Transverse colon (tissue), 3 donors: ENCODE results near the gene C1orf21.

Source experiments
- CTCF ChIP-seq, 5 experiments: fragments of 200-600 bp in 3 of 5; fragments of 450-650 bp in 2 of 5; sonication (generic) in 3 of 5; IDR thresholded peaks; 1 replicate in 2 of 5; 2 replicates in 3 of 5; pipeline ENCODE4 v1.5.1; 2016 to 2017; ENCODE audit warnings: antibody characterized with exemption in 5 of 5, inconsistent platforms in 3 of 5, mild to moderate bottlenecking in 2 of 5, moderate library complexity in 1 of 5
- POLR2A ChIP-seq: fragments of 450-650 bp; IDR thresholded peaks from one replicate; pipeline ENCODE4 v1.6.1; 2016; ENCODE audit warnings: antibody characterized with exemption, mild to moderate bottlenecking, moderate library complexity

- peak; percentile 24 for TF ChIP-seq POLR2A
- TF ChIP-seq CTCF (IDR thresholded peaks at IDR 0.05), result peak in 1 of 5 experiments; percentile 22
These were observed 235.5 kb downstream of the C1orf21 start for GRCh38 chr1:184622136-184622823.
